Loucy (cell line): ENCODE results near the gene RAD50.

ENCODE experiments used
- EZH2phosphoT487 ChIP-seq: fragments of 200-600 bp; IDR thresholded peaks from 2 replicates; pipeline ENCODE4 v1.6.1; 2018; ENCODE audit warnings: antibody characterized with exemption, mild to moderate bottlenecking, moderate library complexity, borderline replicate concordance
- TF ChIP-seq, protein P1 (sequence below): fragments of 200-600 bp; sonication (generic); conservative IDR thresholded peaks from 2 replicates; pipeline ENCODE4 v1.5.1; 2014; ENCODE audit warnings: mild to moderate bottlenecking, antibody characterized with exemption, low read length

DNA sequence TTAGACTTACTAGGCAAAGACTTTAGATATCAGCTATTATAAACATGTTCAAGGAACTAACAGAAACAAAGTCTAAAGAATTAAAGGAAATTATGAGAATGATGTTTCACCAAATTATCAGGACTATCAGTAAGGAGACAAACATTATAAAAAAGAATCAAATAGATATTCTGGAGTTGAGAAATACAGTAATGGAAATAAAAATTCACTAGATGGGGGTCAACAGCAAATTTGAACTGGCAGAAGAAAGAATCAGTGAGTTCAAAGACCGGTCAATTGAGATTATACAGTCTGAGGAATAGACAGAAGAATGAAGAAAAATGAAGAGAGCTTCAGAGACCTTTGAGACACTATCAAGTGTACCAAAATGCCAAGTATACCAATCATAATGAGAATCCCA, 91.6 kb downstream of the RAD50 start:
- TF ChIP-seq, protein P1, sequence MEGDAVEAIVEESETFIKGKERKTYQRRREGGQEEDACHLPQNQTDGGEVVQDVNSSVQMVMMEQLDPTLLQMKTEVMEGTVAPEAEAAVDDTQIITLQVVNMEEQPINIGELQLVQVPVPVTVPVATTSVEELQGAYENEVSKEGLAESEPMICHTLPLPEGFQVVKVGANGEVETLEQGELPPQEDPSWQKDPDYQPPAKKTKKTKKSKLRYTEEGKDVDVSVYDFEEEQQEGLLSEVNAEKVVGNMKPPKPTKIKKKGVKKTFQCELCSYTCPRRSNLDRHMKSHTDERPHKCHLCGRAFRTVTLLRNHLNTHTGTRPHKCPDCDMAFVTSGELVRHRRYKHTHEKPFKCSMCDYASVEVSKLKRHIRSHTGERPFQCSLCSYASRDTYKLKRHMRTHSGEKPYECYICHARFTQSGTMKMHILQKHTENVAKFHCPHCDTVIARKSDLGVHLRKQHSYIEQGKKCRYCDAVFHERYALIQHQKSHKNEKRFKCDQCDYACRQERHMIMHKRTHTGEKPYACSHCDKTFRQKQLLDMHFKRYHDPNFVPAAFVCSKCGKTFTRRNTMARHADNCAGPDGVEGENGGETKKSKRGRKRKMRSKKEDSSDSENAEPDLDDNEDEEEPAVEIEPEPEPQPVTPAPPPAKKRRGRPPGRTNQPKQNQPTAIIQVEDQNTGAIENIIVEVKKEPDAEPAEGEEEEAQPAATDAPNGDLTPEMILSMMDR = no peak
- no peak for TF ChIP-seq EZH2phosphoT487
